Liver (tissue), 9 donors: ENCODE measurements around the gene ATP11A. TPM values are rescaled to one million over a fixed set of nuclear protein-coding genes. Genes with fewer than 3 reads are reported as not detected.
A peak's percentile ranks its signal among the peaks of the same experiment; 100 is the strongest.

Experiments
- DNase-seq: peaks from one replicate; pipeline ENCODE4 v3.0.0-alpha.2; 2017; ENCODE audit warnings: low spot score
- H3K27ac ChIP-seq, 2 donors: one replicate each; pipeline ENCODE4 v1.7.0; 2013; ENCODE audit warnings: inconsistent platforms in 2 of 2, low read length in 2 of 2, control low read depth in 1 of 2, low read depth in 1 of 2, mild to moderate bottlenecking in 1 of 2
- H3K27me3 ChIP-seq, 4 donors: one replicate each; pipeline versions ENCODE4 v1.6.1 to v1.7.0; 2013; ENCODE audit warnings: low read length in 3 of 4, inconsistent platforms in 1 of 4, mild to moderate bottlenecking in 1 of 4, moderate library complexity in 1 of 4; ENCODE audit not compliant: control insufficient read depth in 4 of 4, insufficient read depth in 4 of 4
- H3K36me3 ChIP-seq, 4 donors: one replicate each; pipeline versions ENCODE4 v1.6.1 to v1.7.0; 2013; ENCODE audit warnings: low read length in 3 of 4, mild to moderate bottlenecking in 3 of 4, low read depth in 1 of 4, moderate library complexity in 1 of 4; ENCODE audit not compliant: control insufficient read depth in 4 of 4, insufficient read depth in 3 of 4
- H3K4me1 ChIP-seq, 4 donors: one replicate each; pipeline versions ENCODE4 v1.6.1 to v1.7.0; 2013; ENCODE audit warnings: low read length in 3 of 4, mild to moderate bottlenecking in 3 of 4, moderate library complexity in 1 of 4; ENCODE audit not compliant: control insufficient read depth in 4 of 4, insufficient read depth in 4 of 4
- H3K4me3 ChIP-seq, 3 donors: one replicate each; pipeline versions ENCODE4 v1.6.1 to v1.7.0; 2013; ENCODE audit warnings: low read length in 3 of 3, control low read depth in 1 of 3, low read depth in 1 of 3, mild to moderate bottlenecking in 1 of 3
- H3K9ac ChIP-seq, 2 donors: one replicate each; pipeline ENCODE4 v1.7.0; 2013; ENCODE audit warnings: low read length in 2 of 2, mild to moderate bottlenecking in 2 of 2, moderate library complexity in 2 of 2, control low read depth in 1 of 2, low read depth in 1 of 2
- H3K9me3 ChIP-seq, 4 donors: one replicate each; pipeline versions ENCODE4 v1.6.1 to v1.7.0; 2013; ENCODE audit warnings: low read length in 3 of 4; ENCODE audit not compliant: control insufficient read depth in 4 of 4
- ATF3 ChIP-seq: IDR thresholded peaks from 2 replicates; pipeline ENCODE4 v1.6.1; 2016; ENCODE audit warnings: antibody characterized with exemption
- CTCF ChIP-seq: fragments of 150-350 bp; IDR thresholded peaks from 2 replicates; pipeline ENCODE4 v1.5.1; 2017; ENCODE audit warnings: improper control_type of control experiment, low read depth, low read length; ENCODE audit not compliant: missing input control
- EGR1 ChIP-seq, 2 donors: IDR thresholded peaks; 2 replicates each; pipeline ENCODE4 v1.6.1; 2016 to 2018; ENCODE audit warnings: antibody characterized with exemption in 2 of 2, low read depth in 2 of 2
- FOXA1 ChIP-seq: IDR thresholded peaks from 2 replicates; pipeline ENCODE4 v1.6.1; 2016; ENCODE audit warnings: antibody characterized with exemption
- FOXA2 ChIP-seq: IDR thresholded peaks from 2 replicates; pipeline ENCODE4 v1.6.1; 2016; ENCODE audit warnings: antibody characterized with exemption
- GABPA ChIP-seq, 2 donors: IDR thresholded peaks in 1 of 2; conservative IDR thresholded peaks in 1 of 2; 2 replicates each; pipeline ENCODE4 v1.6.1; 2016; ENCODE audit warnings: antibody characterized with exemption in 2 of 2, mild to moderate bottlenecking in 1 of 2, moderate library complexity in 1 of 2
- HNF4A ChIP-seq, 2 donors: conservative IDR thresholded peaks; 2 replicates each; pipeline ENCODE4 v1.6.1; 2016; ENCODE audit warnings: antibody characterized with exemption in 2 of 2, mild to moderate bottlenecking in 2 of 2
- HNF4G ChIP-seq: IDR thresholded peaks from 2 replicates; pipeline ENCODE4 v1.6.1; 2016; ENCODE audit warnings: antibody characterized with exemption
- JUND ChIP-seq, 2 donors: IDR thresholded peaks; 2 replicates each; pipeline ENCODE4 v1.6.1; 2016; ENCODE audit warnings: antibody characterized with exemption in 2 of 2
- MAX ChIP-seq: IDR thresholded peaks from 2 replicates; pipeline ENCODE4 v1.6.1; 2016; ENCODE audit warnings: antibody characterized with exemption
- NR2F2 ChIP-seq: IDR thresholded peaks from 2 replicates; pipeline ENCODE4 v1.6.1; 2016; ENCODE audit warnings: antibody characterized with exemption
- RAD21 ChIP-seq, 2 donors: IDR thresholded peaks; 2 replicates each; pipeline ENCODE4 v1.6.1; 2016; ENCODE audit warnings: antibody characterized with exemption in 2 of 2, mild to moderate bottlenecking in 2 of 2
- REST ChIP-seq: IDR thresholded peaks from 2 replicates; pipeline ENCODE4 v1.6.1; 2016; ENCODE audit warnings: antibody characterized with exemption, mild to moderate bottlenecking
- RXRA ChIP-seq, 2 donors: IDR thresholded peaks; 2 replicates each; pipeline ENCODE4 v1.6.1; 2017 to 2018; ENCODE audit warnings: antibody characterized with exemption in 2 of 2, mild to moderate bottlenecking in 1 of 2
- SP1 ChIP-seq: IDR thresholded peaks from 2 replicates; pipeline ENCODE4 v1.6.1; 2018; ENCODE audit warnings: antibody characterized with exemption, mild to moderate bottlenecking
- TAF1 ChIP-seq: conservative IDR thresholded peaks from 2 replicates; pipeline ENCODE4 v1.6.1; 2016; ENCODE audit warnings: antibody characterized with exemption, mild to moderate bottlenecking
- ZBTB33 ChIP-seq: IDR thresholded peaks from 2 replicates; pipeline ENCODE4 v1.6.1; 2016; ENCODE audit warnings: antibody characterized with exemption
- WGBS: extraction: QIAGEN DNeasy Blood & Tissue Kit; methylation state at CpG from one replicate; pipeline ENCODE4 v1.1.7; 2013; 5-methylcytosine and 5-hydroxymethylcytosine counted together
- polyA plus RNA-seq, 2 donors: library from polyadenylated mRNA; stranded (reverse) in 1 of 2; unstranded in 1 of 2; fragments of 200-250 nt in 1 of 2; fragments of >200 nt in 1 of 2; fragmentation: Nextera tagmentation in 1 of 2; extraction: Ambion mirVana in 1 of 2; gene quantifications; one replicate each; pipeline versions ENCODE4 v1.2.1 to v1.2.3, GENCODE V29; 2013 to 2015
- total RNA-seq, 2 donors: library from RNA; depleted of rRNA; stranded (reverse); fragments of >200 nt; gene quantifications; one replicate each; pipeline ENCODE4 v1.2.3, GENCODE V29; 2014
- donor health status: healthy.
- donor health status: healthy.
- donor health status: healthy.
- donor health status: healthy.
- donor health status: healthy.

The ATP11A gene
- total and polyA plus RNA-seq, 4 donors = 8.7 to 27.9 (median 13.8) TPM

GRCh38 chr13:112885242-112885781, 195.5 kb downstream of the ATP11A start:
- H3K4me1 ChIP-seq = peaks cover 0 to 11% (median 8%) of the 10 kb centered on the region in 4 donors
- DNase-seq = no peak
- no peaks in the 10 kb centered on the region for H3K27me3 ChIP-seq
- WGBS = 88% methylated on average over 19 of the region's 19 CpGs
- no peak overlapping the region for H3K4me3 ChIP-seq
- no peak overlapping the region for H3K9ac ChIP-seq
- no peaks in the 10 kb centered on the region for H3K9me3 ChIP-seq
- no peak for TF ChIP-seq FOXA1
- no peak for TF ChIP-seq FOXA2
- no peak for TF ChIP-seq REST
- no peak for TF ChIP-seq EGR1 (IDR thresholded peaks at IDR 0.05; ENCODE audit: low read depth in 2 of 2)
- TF ChIP-seq GABPA (IDR thresholded peaks at IDR 0.05 in 1 of 2, conservative IDR thresholded peaks at IDR 0.05 in 1 of 2) = no peak
- no peak for TF ChIP-seq RAD21 (IDR thresholded peaks at IDR 0.05)
- no peak for TF ChIP-seq SP1
- H3K27ac ChIP-seq = no peak overlapping the region
- peaks cover 3 to 20% (median 7%) of the 10 kb centered on the region in 4 donors for H3K36me3 ChIP-seq

DNA sequence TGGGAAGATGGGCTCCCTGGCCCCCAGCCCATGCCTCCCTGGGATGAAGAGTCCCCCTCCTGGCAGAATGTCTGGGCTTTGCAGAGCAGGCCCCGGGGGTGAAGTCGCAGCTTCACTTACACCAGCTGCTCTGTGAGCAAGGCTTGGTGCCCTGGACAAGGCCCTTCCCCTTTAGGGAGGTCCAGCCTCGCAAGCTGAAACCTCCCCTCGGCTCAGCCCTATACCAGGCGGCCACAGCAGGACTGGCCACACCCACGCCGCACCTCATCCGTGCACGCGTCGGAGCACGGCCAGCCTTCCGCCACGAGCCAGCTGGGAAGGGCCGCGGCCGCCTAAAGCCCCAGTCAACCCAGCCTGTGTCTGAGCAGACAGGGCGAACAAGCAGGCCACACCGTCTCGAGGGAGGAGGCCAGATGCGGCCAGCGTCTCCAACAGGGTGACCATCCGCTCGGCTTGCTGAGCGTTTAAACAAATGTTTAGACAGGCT, 196.0 kb downstream of the ATP11A start:
- TF ChIP-seq ATF3 (no peak), TAF1 (no peak), EGR1 (IDR thresholded peaks at IDR 0.05; ENCODE audit: low read depth in 2 of 2) (no peak), MAX (no peak), JUND (IDR thresholded peaks at IDR 0.05) (no peak), HNF4G (no peak), RXRA (IDR thresholded peaks at IDR 0.05) (peak in 1 of 2 donors; percentile 36), SP1 (peak; percentile 69), FOXA2 (no peak), REST (peak; percentile 71), RAD21 (IDR thresholded peaks at IDR 0.05) (peak in 1 of 2 donors; percentile 59), GABPA (IDR thresholded peaks at IDR 0.05 in 1 of 2, conservative IDR thresholded peaks at IDR 0.05 in 1 of 2) (no peak), ZBTB33 (no peak), FOXA1 (peak; percentile 8), HNF4A (conservative IDR thresholded peaks at IDR 0.05) (peak in 1 of 2 donors; percentile 29), NR2F2 (no peak), CTCF (no peak)
- H3K27me3 ChIP-seq = no peaks in the 10 kb centered on the region
- WGBS = 10% methylated on average over 25 of the region's 25 CpGs

More for the DNA sequence above, 196.0 kb downstream of the ATP11A start:
- H3K27ac ChIP-seq = peak overlapping the region; percentile 56 to 68
- H3K36me3 ChIP-seq = peaks cover 3 to 15% (median 4%) of the 10 kb centered on the region in 4 donors
- no peak overlapping the region for H3K4me3 ChIP-seq
- peak overlapping the region; percentile 42 to 67 for H3K9ac ChIP-seq
- DNase-seq = peak; percentile 81
- H3K9me3 ChIP-seq = no peaks in the 10 kb centered on the region
- H3K4me1 ChIP-seq = peaks cover 0 to 11% (median 8%) of the 10 kb centered on the region in 4 donors
